Peyer's patch (tissue), 4 donors: ENCODE data around the gene FRMPD4. TPM values are rescaled to one million over a fixed set of nuclear protein-coding genes. Genes with fewer than 3 reads are reported as not detected.

Experiments
- DNase-seq, 3 donors: peaks; one replicate each; pipeline ENCODE4 v3.0.0-alpha.2; 2017 to 2019
- H3K27ac ChIP-seq, 4 donors: fragments of 200-600 bp; sonication (generic); one replicate each; pipeline ENCODE4 v1.5.1; 2016 to 2019
- H3K27me3 ChIP-seq, 2 donors: fragments of 200-600 bp; sonication (generic); one replicate each; pipeline ENCODE4 v1.5.1; 2019
- H3K36me3 ChIP-seq, 3 donors: fragments of 200-600 bp; sonication (generic); one replicate each; pipeline ENCODE4 v1.5.1; 2016 to 2019
- H3K4me1 ChIP-seq, 4 donors: fragments of 200-600 bp; sonication (generic); one replicate each; pipeline ENCODE4 v1.5.1; 2016 to 2019
- H3K4me3 ChIP-seq, 4 donors: fragments of 200-600 bp; sonication (generic); 1 replicate in 3 of 4; 2 replicates in 1 of 4; pipeline ENCODE4 v1.5.1; 2016 to 2019; ENCODE audit warnings: mild to moderate bottlenecking in 1 of 4
- H3K9me3 ChIP-seq, 4 donors: fragments of 200-600 bp; sonication (generic); one replicate each; pipeline ENCODE4 v1.5.1; 2016 to 2019; ENCODE audit warnings: mild to moderate bottlenecking in 1 of 4
- CTCF ChIP-seq, 6 experiments: fragments of 450-650 bp in 4 of 6; fragments of 200-600 bp in 2 of 6; sonication (generic) in 1 of 6; IDR thresholded peaks; one replicate each; pipeline ENCODE4 v1.5.1; 2017 to 2019; ENCODE audit warnings: antibody characterized with exemption in 6 of 6, mild to moderate bottlenecking in 3 of 6, moderate library complexity in 1 of 6
- POLR2A ChIP-seq, 2 donors: fragments of 450-650 bp; IDR thresholded peaks; one replicate each; pipeline ENCODE4 v1.5.1; 2017; ENCODE audit warnings: antibody characterized with exemption in 2 of 2, mild to moderate bottlenecking in 2 of 2, moderate library complexity in 2 of 2
- total RNA-seq, 4 donors: library from RNA; depleted of rRNA; stranded (reverse); fragments of >200 nt; gene quantifications; one replicate each; pipeline ENCODE4 v1.1.0, GENCODE V29; 2016

FRMPD4 gene
- total RNA-seq, 4 donors from 2014 or later, result 0.19 TPM; not detected in 3

- Histone ChIP-seq H3K4me3 (no peak overlapping the region), H3K27me3 (no peaks in the 10 kb centered on the region), H3K27ac (no peak overlapping the region), H3K36me3 (no peaks in the 10 kb centered on the region), H3K9me3 (no peaks in the 10 kb centered on the region), H3K4me1 (no peaks in the 10 kb centered on the region)
- TF ChIP-seq CTCF (IDR thresholded peaks at IDR 0.05), result no peak
- no peak for TF ChIP-seq POLR2A (IDR thresholded peaks at IDR 0.05)
- DNase-seq, result no peak
These were observed 509.0 kb downstream of the FRMPD4 start for GRCh38 chrX:12647230-12647629.

DNA sequence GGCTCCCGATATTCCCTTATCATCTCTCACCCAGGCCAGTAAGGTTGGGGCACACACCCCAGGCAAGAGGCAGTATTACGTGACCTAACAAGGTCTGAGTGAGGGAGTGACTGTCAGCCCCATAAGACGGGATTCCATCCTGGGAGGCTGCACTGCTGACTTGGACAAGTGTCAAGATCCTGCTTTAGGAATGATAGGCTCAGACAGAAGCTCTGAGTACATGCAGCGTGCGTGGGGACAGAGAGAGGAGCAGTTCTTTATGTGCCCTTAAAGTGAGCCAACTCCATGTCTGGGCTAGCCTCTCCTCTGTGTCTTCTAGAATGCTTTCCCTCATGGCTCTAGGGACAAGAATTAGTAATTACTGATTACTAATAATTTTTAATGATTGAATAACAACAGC, 510.7 kb downstream of the FRMPD4 start:
- no peak for TF ChIP-seq POLR2A (IDR thresholded peaks at IDR 0.05)
- TF ChIP-seq CTCF (IDR thresholded peaks at IDR 0.05), result no peak
- Histone ChIP-seq H3K4me3 (no peak overlapping the region), H3K9me3 (no peaks in the 10 kb centered on the region), H3K27ac (no peak overlapping the region), H3K36me3 (no peaks in the 10 kb centered on the region), H3K27me3 (no peaks in the 10 kb centered on the region), H3K4me1 (no peaks in the 10 kb centered on the region)
- DNase-seq, result no peak

- no peak for TF ChIP-seq CTCF (IDR thresholded peaks at IDR 0.05)
- TF ChIP-seq POLR2A (IDR thresholded peaks at IDR 0.05), result no peak
- Histone ChIP-seq H3K9me3 (no peaks in the 10 kb centered on the region), H3K4me1 (no peaks in the 10 kb centered on the region), H3K27me3 (no peaks in the 10 kb centered on the region), H3K36me3 (no peaks in the 10 kb centered on the region), H3K27ac (no peak overlapping the region), H3K4me3 (no peak overlapping the region)
- no peak for DNase-seq
These were observed 519.2 kb downstream of the FRMPD4 start for GRCh38 chrX:12657433-12657832.

GRCh38 chrX:12657881-12658280, 519.6 kb downstream of the FRMPD4 start:
- TF ChIP-seq CTCF (IDR thresholded peaks at IDR 0.05), result no peak
- TF ChIP-seq POLR2A (IDR thresholded peaks at IDR 0.05), result no peak

DNA sequence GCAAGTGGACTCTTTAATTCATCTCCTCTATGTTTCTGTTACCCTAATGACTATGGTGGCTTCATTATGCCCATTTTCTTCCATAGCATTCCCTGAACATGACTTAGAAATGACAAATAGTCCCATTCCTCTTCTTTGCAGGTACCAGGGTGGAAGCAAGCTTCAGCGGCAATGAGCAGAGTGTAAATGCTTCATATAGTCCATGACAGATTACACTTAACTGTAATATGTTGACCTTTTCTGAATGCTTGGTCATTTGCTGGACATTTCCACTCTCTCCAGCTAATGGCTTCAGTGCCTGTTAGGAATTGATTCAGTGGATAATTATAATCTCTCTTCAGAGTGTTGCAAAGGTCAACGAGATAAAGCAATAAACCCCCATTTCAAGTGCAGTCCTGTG, 523.2 kb downstream of the FRMPD4 start:
- no peaks in the 10 kb centered on the region for H3K9me3 ChIP-seq
- no peaks in the 10 kb centered on the region for H3K27me3 ChIP-seq
- H3K4me3 ChIP-seq, result no peak overlapping the region
- H3K4me1 ChIP-seq, result no peaks in the 10 kb centered on the region
- no peaks in the 10 kb centered on the region for H3K36me3 ChIP-seq
- DNase-seq, result no peak
- no peak for TF ChIP-seq CTCF (IDR thresholded peaks at IDR 0.05)
- no peak for TF ChIP-seq POLR2A (IDR thresholded peaks at IDR 0.05)
- no peak overlapping the region for H3K27ac ChIP-seq

More at GRCh38 chrX:12657881-12658280, 519.6 kb downstream of the FRMPD4 start:
- Histone ChIP-seq H3K36me3 (no peaks in the 10 kb centered on the region), H3K4me3 (no peak overlapping the region), H3K27ac (no peak overlapping the region), H3K4me1 (no peaks in the 10 kb centered on the region), H3K27me3 (no peaks in the 10 kb centered on the region), H3K9me3 (no peaks in the 10 kb centered on the region)
- no peak for DNase-seq
